DMS 273 (cell line): Measurements from ENCODE around the gene NFIC.
"Not testable (repeated sequence)": the region's sequence is repeated elsewhere in the genome, so short reads cannot be mapped to it uniquely, and the experiment has no call there.

Experiments used
- DNase-seq: peaks from one replicate; lab custom pipeline; 2025; ENCODE audit not compliant: unreplicated experiment; lab: John Stamatoyannopoulos, UW

Gene NFIC

GRCh38 chr19:3336680-3337523 is 29.5 kb upstream of the NFIC start:
- peak; percentile 88 for DNase-seq

GRCh38 chr19:3338541-3339181 is 27.7 kb upstream of the NFIC start:
- no peak for DNase-seq

GRCh38 chr19:3340340-3340739 is 26.0 kb upstream of the NFIC start:
- no peak for DNase-seq

GRCh38 chr19:3342246-3342645 is 24.1 kb upstream of the NFIC start:
- no peak for DNase-seq

GRCh38 chr19:3342962-3343361 is 23.4 kb upstream of the NFIC start:
- DNase-seq: not testable (repeated sequence)

GRCh38 chr19:3343619-3344502 is 22.5 kb upstream of the NFIC start:
- peak; percentile 85 for DNase-seq

GRCh38 chr19:3344608-3345598 is 21.5 kb upstream of the NFIC start:
- DNase-seq: no peak

GRCh38 chr19:3345850-3346460 is 20.4 kb upstream of the NFIC start:
- no peak for DNase-seq

- DNase-seq: peak; percentile 95
Measured at GRCh38 chr19:3346677-3347353, 19.6 kb upstream of the NFIC start.

GRCh38 chr19:3348042-3348441 is 18.3 kb upstream of the NFIC start:
- DNase-seq: no peak

GRCh38 chr19:3348469-3348868 is 17.9 kb upstream of the NFIC start:
- not testable (repeated sequence) for DNase-seq

- no peak for DNase-seq
Measured at GRCh38 chr19:3350014-3350663, 16.2 kb upstream of the NFIC start.

- no peak for DNase-seq
Measured at GRCh38 chr19:3351702-3352447, 14.5 kb upstream of the NFIC start.

GRCh38 chr19:3353493-3353892 is 12.9 kb upstream of the NFIC start:
- DNase-seq: no peak

GRCh38 chr19:3356805-3357204 is 9.6 kb upstream of the NFIC start:
- no peak for DNase-seq

- DNase-seq: no peak
Measured at GRCh38 chr19:3357271-3357991, 9.0 kb upstream of the NFIC start.

GRCh38 chr19:3357992-3358688 is 8.2 kb upstream of the NFIC start:
- DNase-seq: peak; percentile 56
